Uterus (tissue), 4 donors: ENCODE data around the gene PARP6. TPM values are rescaled to one million over a fixed set of nuclear protein-coding genes. Genes with fewer than 3 reads are reported as not detected.

ENCODE experiments used
- DNase-seq, 2 donors: peaks; one replicate each; pipeline ENCODE4 v3.0.0-alpha.2; 2019 to 2020
- H3K27ac ChIP-seq, 2 donors: fragments of 200-600 bp; sonication (generic); 1 replicate in 1 of 2; 2 replicates in 1 of 2; pipeline ENCODE4 v1.5.1; 2016 to 2018
- H3K27me3 ChIP-seq, 2 donors: fragments of 200-600 bp; sonication (generic); one replicate each; pipeline ENCODE4 v1.5.1; 2018 to 2019; ENCODE audit warnings: control low read depth in 1 of 2
- H3K36me3 ChIP-seq, 2 donors: fragments of 200-600 bp; sonication (generic); one replicate each; pipeline ENCODE4 v1.5.1; 2019; ENCODE audit warnings: control low read depth in 1 of 2
- H3K4me1 ChIP-seq, 2 donors: fragments of 200-600 bp; sonication (generic); one replicate each; pipeline ENCODE4 v1.5.1; 2018 to 2019; ENCODE audit warnings: control low read depth in 1 of 2
- H3K4me3 ChIP-seq, 2 donors: fragments of 200-600 bp; sonication (generic); 1 replicate in 1 of 2; 2 replicates in 1 of 2; pipeline ENCODE4 v1.5.1; 2018 to 2019; ENCODE audit warnings: mild to moderate bottlenecking in 1 of 2
- H3K9me3 ChIP-seq, 2 donors: fragments of 200-600 bp; sonication (generic); one replicate each; pipeline ENCODE4 v1.5.1; 2019; ENCODE audit warnings: control low read depth in 1 of 2
- CTCF ChIP-seq, 4 experiments: fragments of 200-600 bp in 2 of 4; fragments of 450-650 bp in 2 of 4; sonication (generic) in 2 of 4; IDR thresholded peaks; one replicate each; pipeline ENCODE4 v1.5.1; 2016 to 2019; ENCODE audit warnings: antibody characterized with exemption in 4 of 4, mild to moderate bottlenecking in 2 of 4, moderate library complexity in 1 of 4
- POLR2A ChIP-seq, 2 donors: fragments of 450-650 bp; IDR thresholded peaks; one replicate each; pipeline ENCODE4 v1.6.1; 2016; ENCODE audit warnings: antibody characterized with exemption in 2 of 2, mild to moderate bottlenecking in 1 of 2, moderate library complexity in 1 of 2
- intact Hi-C: fragments of 100-400 bp; cut with DNase I; formaldehyde crosslinking; loops from one replicate; pipeline ENCODE4 v1.15.1; 2023; ENCODE audit warnings: low total_unique reads
- total RNA-seq, 4 donors: library from RNA; depleted of rRNA in 3 of 4; stranded (reverse); fragments of >200 nt in 3 of 4; gene quantifications; one replicate each; pipeline versions ENCODE4 v1.1.0 to v1.2.4, GENCODE V29; 2014 to 2023
- donor health status: DM: yes; HTN: yes; CAD: no.

PARP6 gene
- total RNA-seq, 4 donors from 2014 or later = 32.1 to 111 (median 55.6) TPM

GRCh38 chr15:72220687-72221086 lies 51.7 kb downstream of the PARP6 start:
- DNase-seq = no peak
- no peaks in the 10 kb centered on the region for H3K36me3 ChIP-seq
- no peak overlapping the region for H3K27ac ChIP-seq
- no peaks in the 10 kb centered on the region for H3K9me3 ChIP-seq
- no peaks in the 10 kb centered on the region for H3K4me1 ChIP-seq
- intact Hi-C loops = no loop called here
- H3K4me3 ChIP-seq = no peak overlapping the region
- H3K27me3 ChIP-seq = no peaks in the 10 kb centered on the region
- no peak for TF ChIP-seq POLR2A (IDR thresholded peaks at IDR 0.05)
- TF ChIP-seq CTCF (IDR thresholded peaks at IDR 0.05) = no peak

GRCh38 chr15:72217216-72217615 lies 55.1 kb downstream of the PARP6 start:
- no peaks in the 10 kb centered on the region for H3K4me1 ChIP-seq
- intact Hi-C loops = no loop called here
- H3K27me3 ChIP-seq = no peaks in the 10 kb centered on the region
- TF ChIP-seq POLR2A (IDR thresholded peaks at IDR 0.05) (no peak), CTCF (IDR thresholded peaks at IDR 0.05) (no peak)
- H3K4me3 ChIP-seq = no peak overlapping the region
- no peak overlapping the region for H3K27ac ChIP-seq
- no peaks in the 10 kb centered on the region for H3K36me3 ChIP-seq
- no peaks in the 10 kb centered on the region for H3K9me3 ChIP-seq
- DNase-seq = no peak

- Histone ChIP-seq H3K4me1 (no peaks in the 10 kb centered on the region), H3K27me3 (no peaks in the 10 kb centered on the region), H3K27ac (no peak overlapping the region), H3K9me3 (no peaks in the 10 kb centered on the region), H3K36me3 (no peaks in the 10 kb centered on the region), H3K4me3 (no peak overlapping the region)
- DNase-seq = no peak
- intact Hi-C loops = no loop called here
- TF ChIP-seq CTCF (IDR thresholded peaks at IDR 0.05) = no peak
- no peak for TF ChIP-seq POLR2A (IDR thresholded peaks at IDR 0.05)
Measured at GRCh38 chr15:72216079-72216478, 56.3 kb downstream of the PARP6 start.

GRCh38 chr15:72207558-72208085 lies 64.7 kb downstream of the PARP6 start:
- Histone ChIP-seq H3K27ac (no peak overlapping the region), H3K9me3 (no peaks in the 10 kb centered on the region), H3K4me3 (no peak overlapping the region), H3K4me1 (no peaks in the 10 kb centered on the region), H3K27me3 (no peaks in the 10 kb centered on the region), H3K36me3 (no peaks in the 10 kb centered on the region)
- intact Hi-C loops = loop anchor here (10.0 kb wide), 1 partner anchor 67 kb away; the partner anchor contains the start of gene PARP6
- DNase-seq = no peak
- TF ChIP-seq CTCF (IDR thresholded peaks at IDR 0.05) = no peak
- TF ChIP-seq POLR2A (IDR thresholded peaks at IDR 0.05) = no peak

GRCh38 chr15:72206677-72207000 lies 65.7 kb downstream of the PARP6 start:
- Histone ChIP-seq H3K36me3 (no peaks in the 10 kb centered on the region), H3K27ac (no peak overlapping the region), H3K4me1 (no peaks in the 10 kb centered on the region), H3K9me3 (no peaks in the 10 kb centered on the region), H3K4me3 (no peak overlapping the region), H3K27me3 (no peaks in the 10 kb centered on the region)
- TF ChIP-seq CTCF (IDR thresholded peaks at IDR 0.05) (no peak), POLR2A (IDR thresholded peaks at IDR 0.05) (no peak)
- intact Hi-C loops = loop anchor here (10.0 kb wide), 1 partner anchor 68 kb away; the partner anchor contains the start of gene PARP6
- no peak for DNase-seq
